SKM-1 (cell line): ENCODE results near the gene SYK.
"Not testable (repeated sequence)": the region's sequence is repeated elsewhere in the genome, so short reads cannot be mapped to it uniquely, and the experiment has no call there.

ENCODE experiments used
- DNase-seq: peaks from one replicate; lab custom pipeline; 2025; ENCODE audit not compliant: unreplicated experiment; lab: John Stamatoyannopoulos, UW

Gene SYK

GRCh38 chr9:90795084-90795483 lies 6.5 kb upstream of the SYK start:
- no peak for DNase-seq

GRCh38 chr9:90795871-90796317 lies 5.7 kb upstream of the SYK start:
- DNase-seq = peak; percentile 44

GRCh38 chr9:90799271-90799852 lies 2.3 kb upstream of the SYK start:
- peak; percentile 36 for DNase-seq

- no peak for DNase-seq
These were observed 329 bp downstream of the SYK start for GRCh38 chr9:90801973-90802322.

- no peak for DNase-seq
These were observed 867 bp downstream of the SYK start for GRCh38 chr9:90802386-90802985.

GRCh38 chr9:90803860-90804593 lies 2.4 kb downstream of the SYK start:
- no peak for DNase-seq

- no peak for DNase-seq
These were observed 3.7 kb downstream of the SYK start for GRCh38 chr9:90805006-90805996.

- DNase-seq = no peak
These were observed 5.4 kb downstream of the SYK start for GRCh38 chr9:90807006-90807405.

- no peak for DNase-seq
These were observed 6.8 kb downstream of the SYK start for GRCh38 chr9:90808398-90808797.

- peak; percentile 15 for DNase-seq
These were observed 7.5 kb downstream of the SYK start for GRCh38 chr9:90808890-90809685.

GRCh38 chr9:90810691-90811090 lies 9.1 kb downstream of the SYK start:
- no peak for DNase-seq

GRCh38 chr9:90813046-90813445 lies 11.4 kb downstream of the SYK start:
- no peak for DNase-seq

- DNase-seq = no peak
These were observed 11.9 kb downstream of the SYK start for GRCh38 chr9:90813523-90813922.

GRCh38 chr9:90814355-90814754 lies 12.7 kb downstream of the SYK start:
- DNase-seq = no peak

- DNase-seq = no peak
These were observed 13.7 kb downstream of the SYK start for GRCh38 chr9:90815183-90815943.

GRCh38 chr9:90815944-90816357 lies 14.3 kb downstream of the SYK start:
- no peak for DNase-seq

GRCh38 chr9:90816690-90817089 lies 15.1 kb downstream of the SYK start:
- no peak for DNase-seq

GRCh38 chr9:90818279-90818678 lies 16.7 kb downstream of the SYK start:
- DNase-seq = no peak

- DNase-seq = not testable (repeated sequence)
These were observed 18.8 kb downstream of the SYK start for GRCh38 chr9:90820406-90820805.

GRCh38 chr9:90821236-90821635 lies 19.6 kb downstream of the SYK start:
- not testable (repeated sequence) for DNase-seq
